Heart left ventricle (tissue), 16 donors: ENCODE measurements around the gene POTEH. TPM values are rescaled to one million over a fixed set of nuclear protein-coding genes. Genes with fewer than 3 reads are reported as not detected.
"Not testable (repeated sequence)": the region's sequence is repeated elsewhere in the genome, so short reads cannot be mapped to it uniquely, and the experiment has no call there.

ENCODE experiments used
- ATAC-seq, 4 donors: fragments of 200-7000 bp; cut with Tn5 transposase; one replicate each; pipeline ENCODE4 v1.9.1; 2020 to 2022; ENCODE audit warnings: moderate library complexity in 4 of 4, mild to moderate bottlenecking in 3 of 4, moderate number of reproducible peaks in 1 of 4
- DNase-seq, 5 donors: peaks; one replicate each; pipeline ENCODE4 v3.0.0-alpha.2; 2020
- H3K27ac ChIP-seq, 12 donors: fragments of 200-600 bp; sonication (generic) in 4 of 12; one replicate each; pipeline versions ENCODE4 v1.5.0 to v1.8.0; 2016 to 2022; ENCODE audit warnings: mild to moderate bottlenecking in 2 of 12
- H3K27me3 ChIP-seq, 9 donors: fragments of 200-600 bp; sonication (generic) in 2 of 9; one replicate each; pipeline versions ENCODE4 v1.5.1 to v1.8.0; 2016 to 2022; ENCODE audit warnings: mild to moderate bottlenecking in 3 of 9
- H3K36me3 ChIP-seq, 9 donors: fragments of 200-600 bp; sonication (generic) in 2 of 9; one replicate each; pipeline versions ENCODE4 v1.5.0 to v1.8.0; 2018 to 2022; ENCODE audit warnings: mild to moderate bottlenecking in 2 of 9
- H3K4me1 ChIP-seq, 12 donors: fragments of 200-600 bp; sonication (generic) in 4 of 12; one replicate each; pipeline versions ENCODE4 v1.5.0 to v1.8.0; 2016 to 2022; ENCODE audit warnings: mild to moderate bottlenecking in 3 of 12
- H3K4me3 ChIP-seq, 12 donors: fragments of 200-600 bp; sonication (generic) in 4 of 12; one replicate each; pipeline versions ENCODE4 v1.5.0 to v1.8.0; 2017 to 2022; ENCODE audit warnings: mild to moderate bottlenecking in 9 of 12, moderate library complexity in 4 of 12
- H3K9me3 ChIP-seq, 12 donors: fragments of 200-600 bp; sonication (generic) in 4 of 12; one replicate each; pipeline versions ENCODE4 v1.5.0 to v1.8.0; 2016 to 2022; ENCODE audit warnings: mild to moderate bottlenecking in 1 of 12
- WGBS, 4 donors: extraction: QIAGEN DNeasy Blood & Tissue Kit in 2 of 4; methylation state at CpG; one replicate each; pipeline versions ENCODE4 v1.1.5 to v1.1.7; 2013 to 2018; 5-methylcytosine and 5-hydroxymethylcytosine counted together
- intact Hi-C, 10 donors: fragments of 100-400 bp; cut with DNase I; formaldehyde crosslinking; loops; one replicate each; pipeline versions ENCODE4 v1.11.1 to v1.14.2; 2022
- polyA plus RNA-seq, 2 donors: library from polyadenylated mRNA; stranded (reverse); fragments of 200-250 nt; gene quantifications; one replicate each; pipeline ENCODE4 v1.2.3, GENCODE V29; 2013
- total RNA-seq, 9 donors: library from RNA; depleted of rRNA in 2 of 9; stranded (reverse); fragments of >200 nt in 2 of 9; fragmentation: NEBNext Ultra II Directional in 3 of 9; extraction: Animal tissue kit (Norgen Biotek cat#: 25700) in 3 of 9; gene quantifications; one replicate each; pipeline versions ENCODE4 v1.1.0 to v1.2.4, GENCODE V29; 2016 to 2023
- donor health status: ischemic (EF 13 %, LVEDD 7.1; RV severe dilation, severe dysfunction).
- donor health status: healthy with polysubstance abuse.
- donor health status: DM: no; HTN: yes; CAD: no.
- donor health status: DM: no; HTN: no; CAD: no.
- donor health status: ischemic (EF 25% LVEDD 6.9; RV normal size, moderate dysfunction).
- donor health status: ischemic (EF 25% LVEDD 5.7; RV mildly dilated, moderate dysfunction).
- donor health status: healthy.
- donor health status: DM: yes; HTN: yes; CAD: no.
- donor health status: ischemic (EF 35%, LVEDD 5.7; RV mildly dilated, moderate dysfunction).
- donor health status: nonischemic (EF 11% LVEDD 7.7; RV severe dilation, severe dysfunction).
- donor health status: DM: yes; HTN: yes; CAD: no.
- donor health status: PGD.
- donor health status: ischemic (EF 29% LVEDD 5.4; RV normal size, mild dysfunction).
- donor health status: nonischemic (EF 23%, LVEDD 6.1; RV moderate dilation, normal function).

POTEH gene
- total and polyA plus RNA-seq, 11 donors = not detected

- 53 to 80% (median 63%) methylated on average over 3 to 4 of the region's 6 CpGs; no CpG with 5 or more reads in 1 of the 4 donors for WGBS, 4 donors
- H3K27ac ChIP-seq, DNase-seq, intact Hi-C loops, H3K36me3 ChIP-seq, ATAC-seq, H3K4me1 ChIP-seq, H3K9me3 ChIP-seq, H3K27me3 ChIP-seq, H3K4me3 ChIP-seq: not testable (repeated sequence)
Measured at GRCh38 chr22:15734411-15734810, 44.6 kb downstream of the POTEH start.

- DNase-seq, H3K9me3 ChIP-seq, H3K4me3 ChIP-seq, H3K4me1 ChIP-seq, H3K27me3 ChIP-seq, H3K36me3 ChIP-seq, H3K27ac ChIP-seq, intact Hi-C loops: not testable (repeated sequence)
- 68 to 75% (median 74%) methylated on average over 2 to 5 of the region's 10 CpGs; no CpG with 5 or more reads in 1 of the 4 donors for WGBS, 4 donors
- peak in 2 of 4 donors; percentile 5 to 18 for ATAC-seq
Measured at GRCh38 chr22:15738157-15738908, 48.5 kb downstream of the POTEH start.

GRCh38 chr22:15738909-15739391 lies 49.1 kb downstream of the POTEH start:
- 81 to 90% (median 86%) methylated on average over 2 to 4 of the region's 6 CpGs; no CpG with 5 or more reads in 1 of the 4 donors for WGBS, 4 donors
- H3K4me3 ChIP-seq, intact Hi-C loops, DNase-seq, H3K36me3 ChIP-seq, H3K9me3 ChIP-seq, H3K4me1 ChIP-seq, H3K27me3 ChIP-seq, H3K27ac ChIP-seq: not testable (repeated sequence)
- ATAC-seq = peak in 2 of 4 donors; percentile 29 to 32

- H3K9me3 ChIP-seq, intact Hi-C loops, H3K4me1 ChIP-seq, H3K36me3 ChIP-seq, DNase-seq, H3K4me3 ChIP-seq, H3K27ac ChIP-seq, H3K27me3 ChIP-seq: not testable (repeated sequence)
- ATAC-seq = peak in 1 of 4 donors; percentile 73
- 69 to 80% (median 76%) methylated on average over 9 to 13 of the region's 16 CpGs for WGBS, 4 donors
Measured at GRCh38 chr22:15747636-15748323, 58.0 kb downstream of the POTEH start.

GRCh38 chr22:15749181-15749970 lies 59.5 kb downstream of the POTEH start:
- H3K27me3 ChIP-seq, H3K36me3 ChIP-seq, H3K4me3 ChIP-seq, ATAC-seq, intact Hi-C loops, H3K9me3 ChIP-seq, H3K27ac ChIP-seq, H3K4me1 ChIP-seq: not testable (repeated sequence)
- peak in 1 of 5 donors; percentile 15 for DNase-seq
- WGBS, 4 donors = 66 to 71% (median 68%) methylated on average over 33 to 41 of the region's 41 CpGs

- DNase-seq, ATAC-seq, H3K9me3 ChIP-seq, H3K36me3 ChIP-seq, H3K27ac ChIP-seq, H3K4me3 ChIP-seq, H3K4me1 ChIP-seq, intact Hi-C loops, H3K27me3 ChIP-seq: not testable (repeated sequence)
- WGBS, 4 donors = 86 to 91% (median 87%) methylated on average over 8 to 14 of the region's 28 CpGs; no CpG with 5 or more reads in 1 of the 4 donors
Measured at GRCh38 chr22:15759443-15760097, 69.7 kb downstream of the POTEH start.

- ATAC-seq, H3K36me3 ChIP-seq, intact Hi-C loops, H3K4me1 ChIP-seq, H3K9me3 ChIP-seq, H3K27ac ChIP-seq, H3K27me3 ChIP-seq, DNase-seq, H3K4me3 ChIP-seq: not testable (repeated sequence)
- WGBS, 4 donors = 89 to 100% (median 93%) methylated on average over 2 to 19 of the region's 44 CpGs
Measured at GRCh38 chr22:15760388-15761150, 70.7 kb downstream of the POTEH start.

- intact Hi-C loops, H3K36me3 ChIP-seq, H3K9me3 ChIP-seq, H3K27me3 ChIP-seq, H3K4me3 ChIP-seq, H3K27ac ChIP-seq, H3K4me1 ChIP-seq: not testable (repeated sequence)
- WGBS, 4 donors = 81 to 88% (median 85%) methylated on average over 7 to 26 of the region's 30 CpGs
- peak in 1 of 5 donors; percentile 65 for DNase-seq
- peak in 2 of 4 donors; percentile 34 to 51 for ATAC-seq
Measured at GRCh38 chr22:15761151-15761777, 71.4 kb downstream of the POTEH start.

- H3K36me3 ChIP-seq, H3K4me3 ChIP-seq, ATAC-seq, H3K4me1 ChIP-seq, H3K9me3 ChIP-seq, H3K27ac ChIP-seq, DNase-seq, H3K27me3 ChIP-seq, intact Hi-C loops: not testable (repeated sequence)
- no CpG with 5 or more reads among the region's 1 CpG for WGBS, 4 donors
Measured at GRCh38 chr22:15763559-15763958, 73.7 kb downstream of the POTEH start.
